Endothelial cell (in vitro differentiated cells): ENCODE results near the gene TMEM260. TPM values are rescaled to one million over a fixed set of nuclear protein-coding genes. Genes with fewer than 3 reads are reported as not detected.

Experiments used
- DNase-seq: peaks from one replicate; pipeline ENCODE4 v3.0.0; 2021; ENCODE audit warnings: low spot score
- H3K27ac Mint-ChIP-seq: one replicate; pipeline ENCODE4 v1.8.0; 2021; ENCODE audit warnings: mixed read lengths, inconsistent platforms; ENCODE audit not compliant: unreplicated experiment
- H3K27me3 Mint-ChIP-seq: one replicate; pipeline ENCODE4 v1.8.0; 2021; ENCODE audit warnings: mild to moderate bottlenecking, moderate library complexity, mixed read lengths, inconsistent platforms; ENCODE audit not compliant: unreplicated experiment
- H3K36me3 Mint-ChIP-seq: one replicate; pipeline ENCODE4 v1.8.0; 2021; ENCODE audit warnings: mild to moderate bottlenecking, low read depth, mixed read lengths, inconsistent platforms; ENCODE audit not compliant: unreplicated experiment
- H3K4me1 Mint-ChIP-seq: one replicate; pipeline ENCODE4 v1.8.0; 2021; ENCODE audit warnings: mild to moderate bottlenecking, mixed read lengths, inconsistent platforms; ENCODE audit not compliant: unreplicated experiment
- H3K4me3 Mint-ChIP-seq: one replicate; pipeline ENCODE4 v1.8.0; 2021; ENCODE audit warnings: mild to moderate bottlenecking, mixed read lengths, inconsistent platforms; ENCODE audit not compliant: unreplicated experiment
- H3K9me3 Mint-ChIP-seq: one replicate; pipeline ENCODE4 v1.8.0; 2021; ENCODE audit warnings: mixed read lengths, inconsistent platforms; ENCODE audit not compliant: unreplicated experiment
- CTCF ChIP-seq: fragments of 200-600 bp; sonication (generic); IDR thresholded peaks from one replicate; pipeline ENCODE4 v1.5.0; 2021; ENCODE audit warnings: antibody characterized with exemption; ENCODE audit not compliant: unreplicated experiment
- long read RNA-seq: library from polyadenylated mRNA; unstranded; transcript quantifications from one replicate; pipeline ENCODE4 v2.0.0, GENCODE V29; 2020; ENCODE audit not compliant: unreplicated experiment
- total RNA-seq: library from RNA; stranded (reverse); fragmentation: NEBNext Ultra II Directional; extraction: Animal tissue kit (Norgen Biotek cat#: 25700); gene quantifications from one replicate; pipeline ENCODE4 v1.2.1, GENCODE V29; 2021; ENCODE audit not compliant: unreplicated experiment

The TMEM260 gene
- total RNA-seq: 17.0 TPM
- long read RNA-seq, partial matches to known transcripts: 0 of 3 reads
- long read RNA-seq, other reads (novel, unspliced or antisense): 2 of 3 reads

- peak; percentile 93 for DNase-seq
- Mint-ChIP-seq H3K27me3 (no peaks in the 10 kb centered on the region), H3K4me1 (peaks cover 9% of the 10 kb centered on the region), H3K36me3 (no peaks in the 10 kb centered on the region), H3K4me3 (peak within 1 kb of the TSS; percentile 92), H3K27ac (peak within 1 kb of the TSS; percentile 94), H3K9me3 (no peaks in the 10 kb centered on the region)
- peak; percentile 90 for TF ChIP-seq CTCF
Measured at GRCh38 chr14:56579345-56580220, at the start of gene TMEM260. TMEM260 (plus strand) TSS chr14:56579798; CDS start chr14:56579915, 117 bp downstream.

DNA sequence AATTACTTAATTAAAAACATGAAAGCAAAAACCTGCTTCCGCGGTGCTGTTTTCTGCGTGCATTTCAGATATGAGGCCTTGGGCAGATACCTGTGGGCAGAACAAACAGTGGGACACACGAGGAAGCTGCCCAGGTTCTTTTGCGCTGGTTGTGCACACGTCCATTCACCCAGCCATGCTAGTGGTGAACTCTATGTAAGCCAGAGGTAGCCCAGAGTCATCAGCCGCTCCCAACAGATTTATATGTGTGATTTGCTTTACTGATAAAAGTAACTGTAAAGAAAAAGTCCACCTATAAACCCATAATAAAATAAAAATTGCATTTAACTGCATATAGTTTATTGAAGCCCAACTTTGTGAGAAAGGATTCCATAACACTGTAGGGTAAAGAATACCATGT lies 47.1 kb upstream of the TMEM260 start:
- Mint-ChIP-seq H3K36me3 (no peaks in the 10 kb centered on the region), H3K4me1 (peaks cover 6% of the 10 kb centered on the region), H3K9me3 (no peaks in the 10 kb centered on the region), H3K4me3 (no peak overlapping the region), H3K27me3 (no peaks in the 10 kb centered on the region), H3K27ac (no peak overlapping the region)
- TF ChIP-seq CTCF: no peak
- DNase-seq: no peak

- Mint-ChIP-seq H3K9me3 (no peaks in the 10 kb centered on the region), H3K27me3 (no peaks in the 10 kb centered on the region), H3K27ac (no peak overlapping the region), H3K4me1 (peaks cover 6% of the 10 kb centered on the region), H3K36me3 (no peaks in the 10 kb centered on the region), H3K4me3 (no peak overlapping the region)
- DNase-seq: no peak
- no peak for TF ChIP-seq CTCF
Measured at GRCh38 chr14:56534656-56535055, 44.9 kb upstream of the TMEM260 start.

GRCh38 chr14:56539862-56540261 lies 39.7 kb upstream of the TMEM260 start:
- H3K27ac Mint-ChIP-seq: no peak overlapping the region
- H3K4me1 Mint-ChIP-seq: no peaks in the 10 kb centered on the region
- no peaks in the 10 kb centered on the region for H3K9me3 Mint-ChIP-seq
- H3K36me3 Mint-ChIP-seq: no peaks in the 10 kb centered on the region
- H3K27me3 Mint-ChIP-seq: peaks cover 2% of the 10 kb centered on the region
- no peak overlapping the region for H3K4me3 Mint-ChIP-seq
- DNase-seq: no peak
- TF ChIP-seq CTCF: no peak

DNA sequence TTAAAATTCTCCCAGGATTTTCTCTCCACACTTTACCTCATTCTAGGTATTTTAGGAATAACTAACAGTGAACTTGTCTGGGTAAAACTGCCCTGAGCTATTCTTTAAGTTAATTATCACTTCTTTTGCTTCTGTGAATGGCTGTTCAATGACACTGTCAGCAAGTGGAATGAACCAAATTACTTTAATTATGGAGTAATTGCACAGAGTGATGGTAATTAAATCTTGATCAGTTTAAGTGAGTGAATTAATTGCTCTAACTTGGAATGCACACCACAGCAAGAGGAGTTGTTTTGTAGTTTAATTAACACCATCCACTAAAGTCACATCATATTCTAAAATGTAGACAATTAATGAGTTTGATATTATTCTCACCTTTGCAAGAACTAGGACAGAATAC lies 36.2 kb upstream of the TMEM260 start:
- Mint-ChIP-seq H3K27me3 (peaks cover 2% of the 10 kb centered on the region), H3K27ac (no peak overlapping the region), H3K36me3 (no peaks in the 10 kb centered on the region), H3K4me3 (no peak overlapping the region), H3K9me3 (no peaks in the 10 kb centered on the region), H3K4me1 (no peaks in the 10 kb centered on the region)
- no peak for DNase-seq
- no peak for TF ChIP-seq CTCF
